HCT116 (cell line): ENCODE measurements around the gene RABGEF1. TPM values are rescaled to one million over a fixed set of nuclear protein-coding genes. Genes with fewer than 3 reads are reported as not detected.

Experiments used
- ATAC-seq: fragments of 200-7000 bp; cut with Tn5 transposase; 2 replicates; pipeline ENCODE4 v1.9.1; 2020; ENCODE audit warnings: mild to moderate bottlenecking, moderate library complexity
- BruUV-seq: library from RNA; stranded (reverse); fragments of 400-500 nt; replicated peaks from 2 replicates; lab custom pipeline; 2021; lab: Mats Ljungman, UMichigan
- CTCF ChIA-PET: fragments of 300-600 bp; sonication (Branson Sonifier 250); formaldehyde crosslinking; loops from one replicate; lab custom pipeline; 2021; ENCODE audit warnings: antibody characterized with exemption; lab: Charles Lee
- POLR2A ChIA-PET: fragments of 300-600, 350-600 bp; sonication (Branson Sonifier 250); formaldehyde crosslinking; loops from one replicate; lab custom pipeline; 2021; ENCODE audit warnings: antibody characterized with exemption; lab: Charles Lee
- RAD21 ChIA-PET, 2 experiments: fragments of 300-600 bp; sonication (Branson Sonifier 250); formaldehyde crosslinking; loops; one replicate each; lab custom pipeline; 2023; ENCODE audit warnings: low total read pairs in 2 of 2; ENCODE audit not compliant: uncharacterized antibody in 2 of 2, unreplicated experiment in 2 of 2, low non-redundant PET in 1 of 2; lab: Charles Lee
- DNase-seq: peaks from one replicate; pipeline ENCODE4 v3.0.0-alpha.2; 2010; ENCODE audit warnings: low read depth, low spot score
- H2AFZ ChIP-seq: fragments of 200-600 bp; shearing (Covaris generic), sonication (generic); 2 replicates; pipeline ENCODE4 v1.6.1; 2017; ENCODE audit warnings: low read depth, mixed run types, mixed read lengths, antibody characterized with exemption, low read length; ENCODE audit not compliant: poor library complexity, severe bottlenecking
- H3K27ac ChIP-seq: 2 replicates; pipeline ENCODE4 v1.5.1; 2012; ENCODE audit warnings: low read depth, low read length
- H3K27me3 ChIP-seq: fragments of 200-600 bp; sonication (generic); 2 replicates; pipeline ENCODE4 v1.6.1; 2016; ENCODE audit warnings: mixed run types, low read length, mixed read lengths; ENCODE audit not compliant: insufficient read depth
- H3K36me3 ChIP-seq, 2 experiments: fragments of 200-500 bp in 1 of 2; fragments of 200-600 bp in 1 of 2; sonication (Bioruptor generic) in 1 of 2; sonication (generic) in 1 of 2; 2 replicates each; pipeline versions ENCODE4 v1.5.1 to v1.6.1; 2014 to 2016; ENCODE audit warnings: low read length in 2 of 2, inconsistent platforms in 1 of 2, mixed read lengths in 1 of 2, mixed run types in 1 of 2; ENCODE audit not compliant: insufficient read depth in 2 of 2, control insufficient read depth in 1 of 2
- H3K4me1 ChIP-seq, 2 experiments: fragments of 200-600 bp in 1 of 2; sonication (generic) in 1 of 2; 2 replicates each; pipeline versions ENCODE4 v1.5.1 to v1.6.1; 2012 to 2017; ENCODE audit warnings: low read length in 2 of 2, inconsistent platforms in 1 of 2, mild to moderate bottlenecking in 1 of 2, mixed read lengths in 1 of 2, mixed run types in 1 of 2, moderate library complexity in 1 of 2; ENCODE audit not compliant: insufficient read depth in 2 of 2, control insufficient read depth in 1 of 2
- H3K4me2 ChIP-seq: fragments of 200-600 bp; sonication (generic); 2 replicates; pipeline ENCODE4 v1.6.1; 2017; ENCODE audit warnings: mixed run types, low read length, mixed read lengths
- H3K4me3 ChIP-seq, 2 experiments: fragments of 200-600 bp in 1 of 2; sonication (generic) in 1 of 2; replicated peaks in 1 of 2; 2 replicates each; pipeline ENCODE4 v1.5.1; 2011 to 2016; ENCODE audit warnings: low read length in 2 of 2, control low read depth in 1 of 2, low read depth in 1 of 2, mild to moderate bottlenecking in 1 of 2, mixed read lengths in 1 of 2, mixed run types in 1 of 2
- H3K79me2 ChIP-seq: fragments of 200-600 bp; sonication (generic); 2 replicates; pipeline ENCODE4 v1.6.1; 2017; ENCODE audit warnings: mild to moderate bottlenecking, mixed run types, low read length, moderate library complexity, mixed read lengths; ENCODE audit not compliant: insufficient read depth
- H3K9ac ChIP-seq: fragments of 200-600 bp; sonication (generic); 2 replicates; pipeline ENCODE4 v1.6.1; 2016; ENCODE audit warnings: low read length, mixed read lengths
- H3K9me2 ChIP-seq: fragments of 200-600 bp; sonication (generic), shearing (Covaris generic); 2 replicates; pipeline ENCODE4 v1.6.1; 2017; ENCODE audit warnings: mixed run types, mild to moderate bottlenecking, moderate library complexity; ENCODE audit not compliant: insufficient read depth
- H3K9me3 ChIP-seq, 2 experiments: fragments of 200-500 bp in 1 of 2; fragments of 200-600 bp in 1 of 2; sonication (Bioruptor generic) in 1 of 2; sonication (generic) in 1 of 2; 2 replicates each; pipeline ENCODE4 v1.6.1; 2014 to 2017; ENCODE audit warnings: low read length in 2 of 2, mixed read lengths in 2 of 2, inconsistent platforms in 1 of 2, low read depth in 1 of 2, mild to moderate bottlenecking in 1 of 2, mixed run types in 1 of 2, moderate library complexity in 1 of 2; ENCODE audit not compliant: control insufficient read depth in 1 of 2, insufficient read depth in 1 of 2
- H4K20me1 ChIP-seq: fragments of 200-600 bp; sonication (generic), shearing (Covaris generic); 2 replicates; pipeline ENCODE4 v1.6.1; 2017; ENCODE audit warnings: mixed run types, mild to moderate bottlenecking, moderate library complexity; ENCODE audit not compliant: insufficient read depth
- ATF3 ChIP-seq: IDR thresholded peaks from 2 replicates; pipeline ENCODE4 v1.6.1; 2012
- CBX3 ChIP-seq: IDR thresholded peaks from 2 replicates; pipeline ENCODE4 v1.6.1; 2012; ENCODE audit warnings: low read depth
- CEBPB ChIP-seq: IDR thresholded peaks from 2 replicates; pipeline ENCODE4 v1.6.1; 2012; ENCODE audit warnings: low read depth
- CTCF ChIP-seq, 3 experiments: fragments of 200-600 bp in 1 of 3; sonication (generic) in 1 of 3; IDR thresholded peaks in 2 of 3; conservative IDR thresholded peaks in 1 of 3; 2 replicates each; pipeline ENCODE4 v1.5.1; 2012 to 2017; ENCODE audit warnings: low read depth in 2 of 3, low read length in 2 of 3, antibody characterized with exemption in 1 of 3, borderline replicate concordance in 1 of 3, control low read depth in 1 of 3, mild to moderate bottlenecking in 1 of 3, mixed read lengths in 1 of 3, mixed run types in 1 of 3, moderate library complexity in 1 of 3; ENCODE audit not compliant: insufficient read depth in 1 of 3
- EGR1 ChIP-seq: IDR thresholded peaks from 2 replicates; pipeline ENCODE4 v1.6.1; 2012; ENCODE audit warnings: low read depth
- ELF1 ChIP-seq: IDR thresholded peaks from 2 replicates; pipeline ENCODE4 v1.6.1; 2012; ENCODE audit warnings: low read depth, borderline replicate concordance
- EZH2phosphoT487 ChIP-seq: fragments of 200-600 bp; IDR thresholded peaks from 2 replicates; pipeline ENCODE4 v1.6.1; 2018; ENCODE audit warnings: antibody characterized with exemption, borderline replicate concordance
- MAX ChIP-seq: IDR thresholded peaks from 2 replicates; pipeline ENCODE4 v1.6.1; 2012
- POLR2A ChIP-seq: IDR thresholded peaks from 2 replicates; pipeline ENCODE4 v1.7.0; 2011; ENCODE audit warnings: borderline replicate concordance; ENCODE audit not compliant: insufficient read depth, insufficient read length; ENCODE audit errors: extremely low read depth
- POLR2AphosphoS5 ChIP-seq: IDR thresholded peaks from 2 replicates; pipeline ENCODE4 v1.6.1; 2011; ENCODE audit warnings: mild to moderate bottlenecking, low read depth, low read length, moderate library complexity
- REST ChIP-seq: IDR thresholded peaks from 2 replicates; pipeline ENCODE4 v1.6.1; 2012; ENCODE audit warnings: low read depth
- SIN3A ChIP-seq: IDR thresholded peaks from 2 replicates; pipeline ENCODE4 v1.6.1; 2012; ENCODE audit warnings: low read depth
- SP1 ChIP-seq: IDR thresholded peaks from 2 replicates; pipeline ENCODE4 v1.6.1; 2012; ENCODE audit warnings: low read depth
- SRF ChIP-seq: IDR thresholded peaks from 2 replicates; pipeline ENCODE4 v1.6.1; 2012; ENCODE audit warnings: low read depth
- TCF7L2 ChIP-seq: IDR thresholded peaks from 2 replicates; pipeline ENCODE4 v1.7.0; 2011; ENCODE audit warnings: borderline replicate concordance, inconsistent platforms; ENCODE audit not compliant: insufficient read depth, insufficient read length; ENCODE audit errors: extremely low read depth
- YY1 ChIP-seq: IDR thresholded peaks from 2 replicates; pipeline ENCODE4 v1.6.1; 2011; ENCODE audit warnings: low read length, low read depth, moderate library complexity, mild to moderate bottlenecking; ENCODE audit not compliant: insufficient replicate concordance; ENCODE audit errors: extremely low read depth
- ZBTB33 ChIP-seq: IDR thresholded peaks from 2 replicates; pipeline ENCODE4 v1.6.1; 2011; ENCODE audit warnings: mild to moderate bottlenecking, low read length, moderate library complexity; ENCODE audit not compliant: insufficient replicate concordance; ENCODE audit errors: extremely low read depth
- ZFX ChIP-seq: fragments of 450-650 bp; IDR thresholded peaks from 2 replicates; pipeline ENCODE4 v1.6.1; 2017
- ZNF274 ChIP-seq: fragments of 200-500 bp; sonication (Bioruptor generic); IDR thresholded peaks from 2 replicates; pipeline ENCODE4 v1.6.1; 2014; ENCODE audit warnings: mild to moderate bottlenecking, low read depth, low read length, inconsistent platforms
- intact Hi-C: fragments of 100-400 bp; cut with micrococcal nuclease; formaldehyde crosslinking; loops from 2 replicates; pipeline ENCODE4 v1.10.0; 2022
- total RNA-seq: library from RNA; stranded (reverse); gene quantifications from one replicate; pipeline ENCODE4 v1.2.1, GENCODE V29; 2021; ENCODE audit not compliant: unreplicated experiment

The RABGEF1 gene
- total RNA-seq, 1 experiment from 2014 or later: 22.9 TPM

GRCh38 chr7:66694286-66694685, 46.2 kb upstream of the RABGEF1 start:
- Histone ChIP-seq H3K9me2 (no peaks in the 10 kb centered on the region), H2AFZ (no peak overlapping the region), H3K9me3 (no peaks in the 10 kb centered on the region)
- ChIA-PET RAD21 (no interaction called here), CTCF (no interaction called here)
- no peak for ATAC-seq
- TF ChIP-seq EZH2phosphoT487 (no peak), CEBPB (no peak), ZBTB33 (no peak), TCF7L2 (no peak), POLR2AphosphoS5 (no peak), MAX (no peak), REST (no peak), SIN3A (no peak), ELF1 (no peak), POLR2A (no peak), ATF3 (no peak), EGR1 (no peak), SRF (no peak), CBX3 (no peak), ZFX (no peak), CTCF (IDR thresholded peaks at IDR 0.05 in 2 of 3, conservative IDR thresholded peaks at IDR 0.05 in 1 of 3; ENCODE audit: borderline replicate concordance in 1 of 3, insufficient read depth in 1 of 3, low read depth in 2 of 3, low read length in 2 of 3) (no peak), ZNF274 (no peak), SP1 (no peak), YY1 (no peak)
- TF ChIP-seq, all 23 proteins: peak for 0
- H3K79me2 ChIP-seq: no peaks in the 10 kb centered on the region
- no peak overlapping the region for H3K27ac ChIP-seq
- no peaks in the 10 kb centered on the region for H3K27me3 ChIP-seq
- H3K4me2 ChIP-seq: no peak overlapping the region
- no peaks in the 10 kb centered on the region for H3K36me3 ChIP-seq
- H3K4me1 ChIP-seq: no peaks in the 10 kb centered on the region
- intact Hi-C loops: no loop called here
- BruUV-seq: no TSS peak
- POLR2A ChIA-PET: no interaction called here
- H3K9ac ChIP-seq: no peak overlapping the region
- H3K4me3 ChIP-seq: no peak overlapping the region
- H4K20me1 ChIP-seq: no peaks in the 10 kb centered on the region
- DNase-seq: no peak
